HG03045 (cell line): Measurements from ENCODE around the gene HRH3.

ENCODE experiments used
- ATAC-seq: cut with Tn5 transposase; IDR thresholded peaks from one replicate; pipeline ENCODE4 v1.9.1; 2021; ENCODE audit warnings: mild to moderate bottlenecking, moderate library complexity; ENCODE audit not compliant: unreplicated experiment

HRH3 gene

GRCh38 chr20:62181808-62182207 lies 38.3 kb downstream of the HRH3 start:
- no peak for ATAC-seq

GRCh38 chr20:62179162-62179504 lies 40.9 kb downstream of the HRH3 start:
- ATAC-seq = no peak

- ATAC-seq = no peak
Measured at GRCh38 chr20:62178316-62179161, 41.5 kb downstream of the HRH3 start.

- no peak for ATAC-seq
Measured at GRCh38 chr20:62177307-62177706, 42.8 kb downstream of the HRH3 start.

GRCh38 chr20:62176866-62177265 lies 43.2 kb downstream of the HRH3 start:
- ATAC-seq = no peak

GRCh38 chr20:62175711-62176110 lies 44.4 kb downstream of the HRH3 start:
- no peak for ATAC-seq

- no peak for ATAC-seq
Measured at GRCh38 chr20:62174870-62175624, 45.0 kb downstream of the HRH3 start.

GRCh38 chr20:62174021-62174804 lies 45.9 kb downstream of the HRH3 start:
- ATAC-seq = no peak

- ATAC-seq = no peak
Measured at GRCh38 chr20:62172666-62173065, 47.4 kb downstream of the HRH3 start.

- no peak for ATAC-seq
Measured at GRCh38 chr20:62171245-62171644, 48.8 kb downstream of the HRH3 start.

- no peak for ATAC-seq
Measured at GRCh38 chr20:62170536-62170935, 49.5 kb downstream of the HRH3 start.

- no peak for ATAC-seq
Measured at GRCh38 chr20:62168890-62169435, 51.1 kb downstream of the HRH3 start.

GRCh38 chr20:62168061-62168460 lies 52.0 kb downstream of the HRH3 start:
- no peak for ATAC-seq

GRCh38 chr20:62167474-62167873 lies 52.6 kb downstream of the HRH3 start:
- no peak for ATAC-seq

- no peak for ATAC-seq
Measured at GRCh38 chr20:62165762-62166399, 54.2 kb downstream of the HRH3 start.
